Hepatocyte (in vitro differentiated cells): Measurements from ENCODE around the gene ATP8B3. TPM values are rescaled to one million over a fixed set of nuclear protein-coding genes. Genes with fewer than 3 reads are reported as not detected.

ENCODE experiments used
- DNase-seq: peaks from one replicate; pipeline ENCODE4 v3.0.0-alpha.2; 2016; ENCODE audit warnings: low spot score
- H2AFZ ChIP-seq: fragments of 200-600 bp; sonication (generic); 2 replicates; pipeline ENCODE4 v1.6.0; 2016; ENCODE audit warnings: antibody characterized with exemption, mild to moderate bottlenecking
- H3K27ac ChIP-seq: fragments of 200-600 bp; sonication (generic); 2 replicates; pipeline ENCODE4 v1.5.1; 2016; ENCODE audit warnings: mild to moderate bottlenecking
- H3K27me3 ChIP-seq: fragments of 200-600 bp; sonication (generic); 2 replicates; pipeline ENCODE4 v1.6.1; 2016
- H3K36me3 ChIP-seq: fragments of 200-600 bp; sonication (generic); replicated peaks from 2 replicates; pipeline ENCODE4 v1.5.1; 2016; ENCODE audit warnings: low read depth; ENCODE audit not compliant: insufficient read depth
- H3K4me1 ChIP-seq: fragments of 200-600 bp; sonication (generic); 2 replicates; pipeline ENCODE4 v1.5.1; 2016; ENCODE audit warnings: mild to moderate bottlenecking, moderate library complexity; ENCODE audit not compliant: insufficient read depth
- H3K4me2 ChIP-seq: fragments of 200-600 bp; sonication (generic); 2 replicates; pipeline ENCODE4 v1.6.0; 2016
- H3K4me3 ChIP-seq: fragments of 200-600 bp; sonication (generic); 2 replicates; pipeline ENCODE4 v1.5.1; 2016; ENCODE audit warnings: mild to moderate bottlenecking
- H3K79me2 ChIP-seq: fragments of 200-600 bp; sonication (generic); 2 replicates; pipeline ENCODE4 v1.6.0; 2017; ENCODE audit warnings: mild to moderate bottlenecking
- H3K9me2 ChIP-seq: fragments of 200-600 bp; sonication (generic); replicated peaks from 2 replicates; pipeline ENCODE4 v1.6.0; 2017; ENCODE audit warnings: mild to moderate bottlenecking; ENCODE audit not compliant: insufficient read depth
- H3K9me3 ChIP-seq: fragments of 200-600 bp; sonication (generic); 2 replicates; pipeline ENCODE4 v1.5.1; 2016; ENCODE audit warnings: low read depth, mild to moderate bottlenecking
- H4K20me1 ChIP-seq: fragments of 200-600 bp; sonication (generic); 2 replicates; pipeline ENCODE4 v1.6.0; 2016; ENCODE audit warnings: mild to moderate bottlenecking; ENCODE audit not compliant: insufficient read depth, poor library complexity, severe bottlenecking
- CTCF ChIP-seq: fragments of 200-600 bp; sonication (generic); IDR thresholded peaks from 2 replicates; pipeline ENCODE4 v1.5.1; 2016; ENCODE audit warnings: antibody characterized with exemption, mild to moderate bottlenecking; ENCODE audit not compliant: poor library complexity
- EZH2 ChIP-seq: fragments of 200-600 bp; sonication (generic); IDR thresholded peaks from 2 replicates; pipeline ENCODE4 v1.6.1; 2016; ENCODE audit warnings: antibody characterized with exemption, mild to moderate bottlenecking, borderline replicate concordance
- EZH2phosphoT487 ChIP-seq: fragments of 200-600 bp; sonication (generic); IDR thresholded peaks from one replicate; pipeline ENCODE4 v1.6.1; 2018; ENCODE audit warnings: antibody characterized with exemption, mild to moderate bottlenecking, low read depth, moderate library complexity; ENCODE audit not compliant: unreplicated experiment, severe bottlenecking
- WGBS: methylation state at CpG from one replicate; pipeline ENCODE4 v1.1.6; 2016; ENCODE audit warnings: low lambda C conversion rate; ENCODE audit errors: missing lambda C conversion rate; 5-methylcytosine and 5-hydroxymethylcytosine counted together
- polyA plus RNA-seq: library from polyadenylated mRNA; unstranded; fragments of >200 nt; fragmentation: Nextera tagmentation; extraction: Ambion mirVana; gene quantifications from 2 replicates; pipeline ENCODE4 v1.2.1, GENCODE V29; 2016
- total RNA-seq: library from RNA; depleted of rRNA; stranded (reverse); fragments of >200 nt; gene quantifications from 2 replicates; pipeline ENCODE4 v1.2.3, GENCODE V29; 2014

Gene ATP8B3
- total and polyA plus RNA-seq, 2 experiments from 2014 or later: 1.7 to 2.4 TPM

DNA sequence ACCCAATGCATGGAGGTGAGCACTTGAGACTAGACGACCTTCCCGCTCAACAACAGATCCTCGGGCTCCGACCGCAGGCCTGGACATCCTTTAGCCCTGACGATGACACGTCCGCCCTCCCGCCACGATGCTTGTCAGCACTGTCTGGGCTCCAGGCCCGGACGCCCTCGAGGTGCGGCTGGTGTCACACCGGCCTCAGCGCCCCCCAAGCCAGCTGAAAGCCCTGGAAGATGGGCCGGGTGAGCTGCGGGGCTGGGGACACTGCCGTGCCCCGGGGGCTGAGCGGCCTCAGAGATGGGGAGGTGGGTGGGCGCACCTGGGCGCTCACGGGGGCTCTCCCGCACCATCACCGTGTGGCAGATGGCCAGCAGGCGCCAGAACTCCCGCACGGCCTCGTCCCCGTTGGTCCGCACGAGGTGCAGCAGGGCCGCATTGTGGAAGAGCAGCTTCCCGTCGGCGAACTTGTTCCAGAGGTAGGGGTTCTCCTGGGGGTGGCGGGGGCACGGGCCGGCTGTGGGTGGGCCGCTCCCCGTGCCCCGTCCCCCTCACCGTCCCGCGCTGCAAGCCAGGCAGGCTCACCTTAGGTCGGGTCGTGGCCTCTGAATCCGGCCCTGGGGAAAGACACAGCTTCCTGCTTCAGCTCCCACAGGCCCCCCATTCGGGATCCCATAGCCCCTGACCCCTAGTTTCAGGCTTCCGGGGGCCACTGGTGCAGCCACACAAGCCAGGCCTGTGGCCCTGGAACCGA lies 15.5 kb downstream of the ATP8B3 start:
- no peak overlapping the region for H2AFZ ChIP-seq
- 91% methylated on average over 31 of the region's 52 CpGs for WGBS
- no peak for TF ChIP-seq EZH2
- no peak for TF ChIP-seq EZH2phosphoT487
- TF ChIP-seq CTCF: no peak

DNA sequence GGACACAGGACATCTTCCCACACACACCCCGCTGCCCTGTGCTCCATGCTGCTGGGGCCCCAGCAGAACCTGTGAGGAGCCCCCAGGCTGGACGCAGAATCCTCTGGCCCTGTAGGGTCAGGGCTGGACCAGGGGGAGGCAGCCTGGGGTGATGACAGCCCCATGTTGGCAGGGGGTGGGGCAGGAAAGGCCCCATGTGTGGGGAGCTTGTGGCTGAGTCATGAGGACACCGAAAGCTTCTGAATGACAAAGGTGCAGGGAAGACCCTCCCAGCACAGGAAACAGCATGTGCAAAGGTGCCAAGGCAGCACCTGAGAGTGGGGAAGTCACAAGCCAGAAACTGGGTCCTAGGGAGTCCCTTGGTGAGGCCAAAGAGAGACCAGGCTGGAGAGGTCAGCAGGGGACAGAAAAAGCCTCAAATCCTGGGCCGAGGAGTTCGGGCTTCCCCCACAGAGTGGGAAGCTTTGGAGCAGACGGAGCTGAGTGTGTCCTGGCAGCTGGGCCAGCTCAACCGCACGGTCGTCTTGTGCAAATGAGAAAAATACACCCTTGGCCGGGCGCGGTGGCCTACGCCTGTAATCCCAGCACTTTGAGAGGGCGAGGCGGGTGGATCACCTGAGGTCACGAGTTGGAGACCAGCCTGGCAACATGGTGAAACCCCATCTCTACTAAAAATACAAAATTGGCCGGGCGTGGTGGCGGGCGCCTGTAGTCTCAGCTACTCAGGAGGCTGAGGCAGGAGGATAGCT lies 17.5 kb downstream of the ATP8B3 start:
- no peaks in the 10 kb centered on the region for H4K20me1 ChIP-seq
- H2AFZ ChIP-seq: no peak overlapping the region
- no peak for DNase-seq
- H3K4me3 ChIP-seq: no peak overlapping the region
- no peak for TF ChIP-seq CTCF
- no peak for TF ChIP-seq EZH2
- TF ChIP-seq EZH2phosphoT487: no peak
- H3K36me3 ChIP-seq: no peaks in the 10 kb centered on the region
- peaks cover 2% of the 10 kb centered on the region for H3K27me3 ChIP-seq
- no peak overlapping the region for H3K4me2 ChIP-seq
- no peaks in the 10 kb centered on the region for H3K9me2 ChIP-seq
- no peaks in the 10 kb centered on the region for H3K9me3 ChIP-seq
- no peak overlapping the region for H3K27ac ChIP-seq
- peaks cover 1% of the 10 kb centered on the region for H3K4me1 ChIP-seq
- H3K79me2 ChIP-seq: no peaks in the 10 kb centered on the region
- 84% methylated on average over 20 of the region's 20 CpGs for WGBS

More for the DNA sequence above, 15.5 kb downstream of the ATP8B3 start:
- Histone ChIP-seq H3K4me2 (no peak overlapping the region), H3K27me3 (no peaks in the 10 kb centered on the region), H3K27ac (no peak overlapping the region), H3K9me3 (no peaks in the 10 kb centered on the region), H4K20me1 (no peaks in the 10 kb centered on the region), H3K79me2 (no peaks in the 10 kb centered on the region), H3K4me3 (no peak overlapping the region), H3K9me2 (no peaks in the 10 kb centered on the region), H3K36me3 (no peaks in the 10 kb centered on the region), H3K4me1 (no peaks in the 10 kb centered on the region)
- DNase-seq: no peak

DNA sequence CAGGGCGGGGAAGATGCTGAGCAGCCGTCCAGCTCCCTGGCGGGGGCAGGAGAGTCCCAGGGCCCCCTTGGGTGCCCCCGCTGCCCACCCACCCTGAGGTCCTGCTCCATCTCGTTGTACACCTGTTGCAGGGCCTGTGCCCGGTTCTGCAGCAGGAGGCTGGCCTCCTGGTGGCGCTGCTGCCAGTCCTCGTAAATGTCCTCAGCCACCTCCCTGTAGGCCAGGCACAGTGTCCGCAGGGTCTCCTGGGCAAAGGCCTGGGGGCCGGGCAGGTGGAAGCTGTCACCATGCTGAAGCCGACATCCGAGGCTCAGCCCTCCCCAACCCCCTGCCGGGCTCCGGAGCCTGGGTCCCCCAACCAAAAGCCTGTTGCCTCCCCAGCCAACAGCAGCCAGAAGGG lies 20.2 kb downstream of the ATP8B3 start:
- Histone ChIP-seq H4K20me1 (no peaks in the 10 kb centered on the region), H3K27me3 (peaks cover 15% of the 10 kb centered on the region), H3K4me1 (peaks cover 5% of the 10 kb centered on the region), H3K27ac (no peak overlapping the region), H2AFZ (no peak overlapping the region), H3K9me2 (no peaks in the 10 kb centered on the region), H3K4me2 (no peak overlapping the region), H3K36me3 (no peaks in the 10 kb centered on the region), H3K9me3 (no peaks in the 10 kb centered on the region), H3K79me2 (no peaks in the 10 kb centered on the region), H3K4me3 (no peak overlapping the region)
- 83% methylated on average over 8 of the region's 14 CpGs for WGBS
- no peak for DNase-seq
- no peak for TF ChIP-seq CTCF
- no peak for TF ChIP-seq EZH2
- TF ChIP-seq EZH2phosphoT487: no peak
